Neutrophil (primary cell): ENCODE results near the gene RPL38.
"Not testable (repeated sequence)": the region's sequence is repeated elsewhere in the genome, so short reads cannot be mapped to it uniquely, and the experiment has no call there.

Source experiments
- H3K27ac ChIP-seq: fragments of 200-600 bp; sonication (generic); 2 replicates; pipeline ENCODE4 v1.5.1; 2016; ENCODE audit warnings: mild to moderate bottlenecking, moderate library complexity
- H3K27me3 ChIP-seq: fragments of 200-600 bp; sonication (generic); 2 replicates; pipeline ENCODE4 v1.6.0; 2016; ENCODE audit warnings: mild to moderate bottlenecking
- H3K36me3 ChIP-seq: fragments of 200-600 bp; sonication (generic); 2 replicates; pipeline ENCODE4 v1.5.1; 2017
- H3K4me1 ChIP-seq, 2 experiments: fragments of 200-600 bp in 1 of 2; sonication (generic) in 1 of 2; 1 replicate in 1 of 2; 2 replicates in 1 of 2; pipeline versions ENCODE4 v1.5.1 to v1.6.1; 2013 to 2016; ENCODE audit warnings: low read depth in 1 of 2, low read length in 1 of 2, mild to moderate bottlenecking in 1 of 2, moderate library complexity in 1 of 2; ENCODE audit not compliant: control insufficient read depth in 1 of 2, insufficient read depth in 1 of 2
- H3K4me3 ChIP-seq, 2 experiments: fragments of 200-600 bp in 1 of 2; sonication (generic) in 1 of 2; 1 replicate in 1 of 2; 2 replicates in 1 of 2; pipeline ENCODE4 v1.5.1; 2013 to 2016; ENCODE audit warnings: low read depth in 1 of 2, low read length in 1 of 2, mild to moderate bottlenecking in 1 of 2, moderate library complexity in 1 of 2
- H3K9me3 ChIP-seq: fragments of 200-600 bp; sonication (generic); 2 replicates; pipeline ENCODE4 v1.5.1; 2016
- TF ChIP-seq, protein P1 (sequence below): fragments of 200-600 bp; sonication (generic); IDR thresholded peaks from 2 replicates; pipeline ENCODE4 v1.5.1; 2016; ENCODE audit warnings: antibody characterized with exemption

Gene RPL38

DNA sequence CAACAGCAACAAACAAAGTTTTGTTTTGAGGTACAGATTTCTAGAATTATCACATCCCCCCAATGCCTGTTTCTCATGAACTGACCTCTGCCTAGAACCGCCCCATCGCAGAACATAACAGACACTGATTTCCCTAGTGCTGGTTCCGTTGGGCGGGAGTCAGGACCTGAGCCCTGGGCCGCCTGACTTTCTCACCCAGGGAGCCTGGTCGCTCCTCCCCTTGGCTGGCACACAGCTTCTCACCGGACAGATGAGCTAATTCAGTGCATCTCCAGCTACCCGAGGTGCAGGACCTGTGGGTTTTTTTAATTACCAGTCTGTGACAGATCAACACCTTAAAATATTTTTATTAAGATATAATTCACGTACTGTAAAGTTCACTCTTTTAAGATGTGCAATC is 20.1 kb upstream of the RPL38 start:
- H3K36me3 ChIP-seq, result no peaks in the 10 kb centered on the region
- no peaks in the 10 kb centered on the region for H3K4me1 ChIP-seq
- no peaks in the 10 kb centered on the region for H3K9me3 ChIP-seq
- no peak overlapping the region for H3K27ac ChIP-seq
- TF ChIP-seq, protein P1, sequence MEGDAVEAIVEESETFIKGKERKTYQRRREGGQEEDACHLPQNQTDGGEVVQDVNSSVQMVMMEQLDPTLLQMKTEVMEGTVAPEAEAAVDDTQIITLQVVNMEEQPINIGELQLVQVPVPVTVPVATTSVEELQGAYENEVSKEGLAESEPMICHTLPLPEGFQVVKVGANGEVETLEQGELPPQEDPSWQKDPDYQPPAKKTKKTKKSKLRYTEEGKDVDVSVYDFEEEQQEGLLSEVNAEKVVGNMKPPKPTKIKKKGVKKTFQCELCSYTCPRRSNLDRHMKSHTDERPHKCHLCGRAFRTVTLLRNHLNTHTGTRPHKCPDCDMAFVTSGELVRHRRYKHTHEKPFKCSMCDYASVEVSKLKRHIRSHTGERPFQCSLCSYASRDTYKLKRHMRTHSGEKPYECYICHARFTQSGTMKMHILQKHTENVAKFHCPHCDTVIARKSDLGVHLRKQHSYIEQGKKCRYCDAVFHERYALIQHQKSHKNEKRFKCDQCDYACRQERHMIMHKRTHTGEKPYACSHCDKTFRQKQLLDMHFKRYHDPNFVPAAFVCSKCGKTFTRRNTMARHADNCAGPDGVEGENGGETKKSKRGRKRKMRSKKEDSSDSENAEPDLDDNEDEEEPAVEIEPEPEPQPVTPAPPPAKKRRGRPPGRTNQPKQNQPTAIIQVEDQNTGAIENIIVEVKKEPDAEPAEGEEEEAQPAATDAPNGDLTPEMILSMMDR, result no peak
- H3K4me3 ChIP-seq, result no peak overlapping the region
- peaks cover 14% of the 10 kb centered on the region for H3K27me3 ChIP-seq

DNA sequence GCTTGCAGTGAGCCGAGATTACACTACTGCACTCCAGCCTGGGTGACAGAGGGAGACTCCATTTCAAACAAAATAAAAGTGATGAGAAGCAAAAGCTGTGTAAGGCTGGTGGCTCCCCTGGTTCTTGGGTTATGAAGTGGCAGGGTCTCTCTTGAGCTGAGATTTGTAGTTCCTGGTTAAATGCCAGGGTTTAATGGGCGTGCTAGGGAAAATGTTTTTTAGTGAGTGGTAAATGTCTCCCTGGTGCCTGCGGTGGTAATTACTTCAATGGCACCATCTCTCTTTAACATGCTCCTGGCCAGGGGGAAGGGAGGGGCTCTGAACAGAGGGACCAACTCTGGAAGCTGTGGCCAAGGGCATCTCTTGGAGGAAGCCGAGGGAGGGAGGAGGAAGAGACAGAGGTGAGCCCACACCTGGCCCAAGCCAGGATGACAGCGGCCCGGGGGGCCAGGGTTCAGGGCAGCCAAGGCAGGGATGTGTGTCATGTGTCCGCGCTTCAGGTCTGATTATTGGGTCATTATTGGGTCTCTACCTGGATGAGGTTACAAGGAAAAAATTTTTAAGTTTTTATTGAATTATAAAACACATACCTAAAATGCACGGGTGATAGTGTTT is 17.8 kb upstream of the RPL38 start:
- TF ChIP-seq, protein P1, result no peak
- H3K27ac ChIP-seq, result no peak overlapping the region

DNA sequence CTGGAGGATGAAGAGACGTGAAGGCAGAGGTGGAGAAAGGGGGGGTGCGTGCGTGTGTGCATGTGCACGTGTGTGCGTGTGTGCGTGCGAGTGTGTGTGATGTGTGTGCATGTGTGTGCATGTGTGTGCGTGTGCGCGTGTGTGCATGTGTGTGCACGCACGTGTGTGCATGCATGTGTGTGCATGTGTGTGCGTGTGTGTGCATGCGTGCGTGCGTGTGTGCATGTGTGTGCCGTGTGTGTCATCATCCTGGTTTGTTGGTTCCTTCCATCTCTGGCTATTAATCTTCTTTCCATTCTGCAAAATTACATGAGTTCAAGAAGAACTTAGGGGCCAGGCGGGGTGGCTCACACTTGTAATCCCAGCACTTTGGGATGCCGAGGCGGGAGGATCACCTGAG is 17.0 kb upstream of the RPL38 start:
- Histone ChIP-seq H3K27me3 (peaks cover 7% of the 10 kb centered on the region), H3K4me3 (no peak overlapping the region), H3K36me3 (no peaks in the 10 kb centered on the region), H3K27ac (no peak overlapping the region), H3K9me3 (no peaks in the 10 kb centered on the region), H3K4me1 (no peaks in the 10 kb centered on the region)
- TF ChIP-seq, protein P1, result no peak

More for the DNA sequence above, 17.8 kb upstream of the RPL38 start:
- Histone ChIP-seq H3K4me3 (no peak overlapping the region), H3K9me3 (no peaks in the 10 kb centered on the region), H3K36me3 (no peaks in the 10 kb centered on the region), H3K27me3 (peaks cover 7% of the 10 kb centered on the region), H3K4me1 (no peaks in the 10 kb centered on the region)

DNA sequence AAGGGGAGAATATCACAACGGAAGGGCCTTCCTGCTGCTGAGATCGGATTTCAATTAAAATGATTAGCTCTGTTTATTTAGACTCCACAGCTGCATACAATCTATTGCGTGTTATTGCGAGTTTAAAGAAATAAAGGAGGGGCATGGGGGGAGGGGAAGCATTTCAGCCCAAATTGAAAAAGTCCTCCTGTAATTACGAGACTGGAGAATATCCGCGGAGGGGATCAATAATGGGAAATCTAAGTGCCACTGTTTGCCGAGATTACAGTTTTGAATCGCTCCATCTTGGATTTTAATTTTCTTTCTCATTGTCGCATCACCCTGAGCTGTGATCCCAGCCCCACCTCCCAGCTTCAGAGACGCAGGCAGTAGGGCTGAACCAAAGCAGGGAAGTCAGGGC is 15.7 kb upstream of the RPL38 start:
- TF ChIP-seq, protein P1, result no peak
- H3K4me3 ChIP-seq, result no peak overlapping the region
- peaks cover 7% of the 10 kb centered on the region for H3K27me3 ChIP-seq
- no peaks in the 10 kb centered on the region for H3K4me1 ChIP-seq
- no peak overlapping the region for H3K27ac ChIP-seq
- H3K36me3 ChIP-seq, result no peaks in the 10 kb centered on the region
- no peaks in the 10 kb centered on the region for H3K9me3 ChIP-seq

DNA sequence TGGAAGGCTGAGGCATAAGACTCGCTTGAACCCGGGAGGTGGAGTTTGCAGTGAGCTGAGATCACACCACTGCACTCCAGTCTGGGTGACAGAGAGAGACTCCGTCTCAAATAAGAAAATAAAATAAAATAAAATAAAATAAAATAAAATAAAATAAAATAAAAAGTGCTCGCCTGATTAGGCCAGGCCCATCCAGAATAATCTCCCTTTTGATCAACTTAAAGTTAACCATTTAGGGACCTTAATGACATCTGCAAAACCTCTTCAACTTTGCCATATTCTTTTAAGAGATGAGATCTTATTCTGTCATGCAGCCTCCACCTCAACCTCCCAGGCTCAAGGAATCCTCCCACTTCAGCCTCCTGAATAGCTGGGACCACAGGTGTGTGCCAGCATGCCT is 14.8 kb upstream of the RPL38 start:
- H3K27me3 ChIP-seq, result peaks cover 13% of the 10 kb centered on the region
- H3K9me3 ChIP-seq, H3K4me1 ChIP-seq, H3K4me3 ChIP-seq, H3K27ac ChIP-seq, H3K36me3 ChIP-seq: not testable (repeated sequence)

DNA sequence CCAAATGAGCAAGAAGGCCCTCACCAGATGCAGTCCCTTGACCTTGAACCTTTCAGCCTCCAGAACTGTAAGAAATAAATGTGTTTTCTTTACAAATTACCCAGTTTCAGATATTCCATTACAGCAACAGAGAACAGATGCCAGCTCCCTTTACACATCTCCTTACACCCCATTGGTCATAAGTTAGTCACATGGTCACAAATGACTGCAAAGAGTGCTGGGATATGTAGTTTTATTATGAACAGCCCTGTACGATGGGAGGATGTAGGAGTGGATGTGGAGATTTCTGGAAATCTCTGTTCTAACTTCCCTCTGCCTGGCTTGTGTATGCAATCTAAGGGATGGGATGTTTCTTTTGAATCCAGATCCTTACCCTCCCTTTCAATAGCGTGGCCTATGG is 13.3 kb upstream of the RPL38 start:
- Histone ChIP-seq H3K36me3 (no peaks in the 10 kb centered on the region), H3K4me3 (no peak overlapping the region), H3K27me3 (peaks cover 20% of the 10 kb centered on the region), H3K9me3 (no peaks in the 10 kb centered on the region), H3K27ac (no peak overlapping the region), H3K4me1 (peaks cover 0 to 4% of the 10 kb centered on the region in 2 experiments)
- TF ChIP-seq, protein P1, result no peak
